ENCODE measurements around the gene CDR2L.

The CDR2L gene

DNA sequence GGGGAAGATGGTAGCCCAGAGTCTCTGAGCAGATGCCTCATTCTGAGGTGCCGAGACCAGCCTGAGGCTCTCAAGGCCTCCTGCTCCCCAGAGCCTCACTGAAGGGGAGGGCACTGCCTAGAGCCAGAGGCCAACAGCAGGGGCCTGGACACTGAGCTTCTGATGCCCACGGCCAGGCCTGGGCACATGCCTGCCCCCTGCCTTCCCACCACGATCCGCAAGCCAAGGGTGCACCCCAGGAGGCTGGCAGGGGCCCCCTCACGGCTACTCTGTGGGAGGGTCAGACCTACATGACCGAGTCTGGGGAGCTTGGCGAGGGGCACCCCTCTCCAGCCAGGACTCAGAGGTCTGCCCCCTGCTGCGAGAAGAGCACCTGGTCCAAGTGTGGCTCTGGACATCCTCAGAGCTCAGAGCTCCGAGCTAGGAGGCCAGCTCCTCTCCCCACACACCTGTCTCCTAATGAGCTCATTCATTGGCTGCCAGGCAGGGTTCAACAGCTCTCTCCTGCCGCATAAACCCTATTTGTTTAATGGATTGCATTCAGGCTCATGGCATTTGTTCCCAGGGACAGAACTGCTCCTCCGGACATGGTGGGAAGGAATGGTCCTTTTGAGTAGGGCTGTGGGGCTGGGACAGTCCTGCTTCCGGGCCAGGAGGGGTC is 37.8 kb upstream of the CDR2L start:
- TF ChIP-seq POU2F2 (IDR thresholded peaks at IDR 0.05; ENCODE audit: low read depth, low read length) (no peak), POLR2AphosphoS5 (IDR thresholded peaks at IDR 0.05; ENCODE audit: low read depth, low read length) (no peak), PAX5 (IDR thresholded peaks at IDR 0.05; ENCODE audit: insufficient read depth, low read length, severe bottlenecking) (no peak), SPI1 (IDR thresholded peaks at IDR 0.05; ENCODE audit: low read depth, low read length) (no peak), TAF1 (IDR thresholded peaks at IDR 0.05; ENCODE audit: low read depth, low read length) (no peak), POLR2A (IDR thresholded peaks at IDR 0.05; ENCODE audit: low read depth, low read length) (no peak)
- DNase-seq (ENCODE audit: insufficient read length, low spot score): no peak
- no peak for FAIRE-seq

DNA sequence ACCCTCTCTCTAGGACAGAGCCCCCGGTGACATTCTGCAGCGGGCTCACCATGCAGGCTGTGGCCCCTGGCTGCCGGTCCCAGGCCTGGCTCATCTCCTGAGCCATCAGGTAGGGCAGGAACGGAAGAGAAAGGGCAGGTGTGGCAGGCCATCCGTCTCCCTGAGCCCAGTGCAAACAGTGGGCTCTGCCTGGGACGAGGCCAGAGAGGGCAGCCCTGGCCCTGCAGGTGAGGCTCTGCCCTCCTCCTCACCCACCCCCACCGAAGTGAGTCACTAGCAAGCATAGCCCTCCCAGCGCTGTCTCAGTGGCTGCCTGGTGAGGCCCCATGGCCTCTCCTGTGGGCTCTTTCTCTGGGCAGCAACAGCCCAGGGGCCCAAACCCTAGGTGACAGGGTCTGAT is 37.2 kb upstream of the CDR2L start:
- TF ChIP-seq PAX5 (IDR thresholded peaks at IDR 0.05; ENCODE audit: insufficient read depth, low read length, severe bottlenecking): no peak
- no peak for TF ChIP-seq POU2F2 (IDR thresholded peaks at IDR 0.05; ENCODE audit: low read depth, low read length)
- no peak for TF ChIP-seq TAF1 (IDR thresholded peaks at IDR 0.05; ENCODE audit: low read depth, low read length)
- no peak for TF ChIP-seq POLR2A (IDR thresholded peaks at IDR 0.05; ENCODE audit: low read depth, low read length)
- no peak for TF ChIP-seq SPI1 (IDR thresholded peaks at IDR 0.05; ENCODE audit: low read depth, low read length)
- TF ChIP-seq POLR2AphosphoS5 (IDR thresholded peaks at IDR 0.05; ENCODE audit: low read depth, low read length): no peak
- FAIRE-seq (no peak), DNase-seq (ENCODE audit: insufficient read length, low spot score) (no peak)

DNA sequence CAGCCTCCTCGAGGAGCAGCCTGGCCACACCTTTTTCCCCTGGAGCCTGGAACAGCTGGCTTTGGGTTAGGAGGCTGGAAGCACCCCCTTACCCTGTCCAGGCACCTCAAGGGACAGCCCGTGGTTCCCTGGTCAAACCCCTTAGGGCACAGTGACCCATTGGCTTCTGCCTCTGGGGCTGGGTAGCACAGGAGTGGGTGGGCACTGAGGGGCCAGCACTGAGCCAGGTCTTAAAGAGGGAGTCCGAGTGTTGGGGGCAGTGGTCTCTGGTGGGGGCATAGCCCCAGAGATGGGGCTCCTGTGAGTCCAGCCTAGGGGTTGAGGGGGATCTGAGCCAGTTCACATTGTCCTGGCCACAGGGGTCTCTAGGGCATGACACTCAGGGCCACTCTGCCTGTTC is 36.4 kb upstream of the CDR2L start:
- FAIRE-seq (no peak), DNase-seq (ENCODE audit: insufficient read length, low spot score) (no peak)
- TF ChIP-seq POLR2AphosphoS5 (IDR thresholded peaks at IDR 0.05; ENCODE audit: low read depth, low read length): no peak

DNA sequence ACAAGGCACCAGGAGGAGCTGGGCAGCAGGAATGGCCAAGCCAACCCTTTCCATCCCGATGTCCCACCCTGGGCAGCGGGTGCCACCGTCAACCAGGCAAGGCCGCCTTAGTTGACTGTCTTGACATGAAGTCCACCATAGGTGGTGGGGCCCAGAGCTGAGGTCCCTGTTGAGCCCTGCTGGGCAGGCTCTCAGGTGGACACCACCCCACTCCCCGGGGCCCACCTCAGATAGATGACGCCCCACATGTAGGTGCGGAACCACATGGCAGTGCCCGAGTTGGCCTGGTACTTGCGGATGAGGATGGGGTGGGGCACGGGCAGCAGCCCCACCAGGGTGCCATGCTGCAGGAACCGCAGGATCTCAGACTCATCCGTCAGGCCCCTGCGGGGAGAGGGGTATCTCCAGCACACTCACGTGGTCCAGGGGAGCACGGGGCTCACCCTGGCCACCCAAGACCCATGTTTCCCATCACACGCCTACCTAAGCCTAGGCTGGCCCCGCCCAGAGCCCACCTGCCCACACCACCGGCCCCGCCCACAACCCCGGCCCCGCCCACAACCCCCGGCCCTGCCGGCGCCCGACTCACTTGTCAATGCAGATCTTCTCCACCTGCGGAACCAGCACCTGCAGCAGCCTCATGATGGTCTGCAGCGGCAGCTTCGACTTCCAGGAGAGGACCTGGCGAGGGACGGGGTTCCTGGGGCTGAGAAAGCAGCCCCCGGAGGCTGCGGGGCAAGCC is 35.6 kb upstream of the CDR2L start:
- DNase-seq (ENCODE audit: insufficient read length, low spot score) (no peak), FAIRE-seq (no peak)
- no peak for TF ChIP-seq TAF1 (IDR thresholded peaks at IDR 0.05; ENCODE audit: low read depth, low read length)
- TF ChIP-seq POLR2A (IDR thresholded peaks at IDR 0.05; ENCODE audit: low read depth, low read length): no peak
- no peak for TF ChIP-seq SPI1 (IDR thresholded peaks at IDR 0.05; ENCODE audit: low read depth, low read length)
- no peak for TF ChIP-seq POLR2AphosphoS5 (IDR thresholded peaks at IDR 0.05; ENCODE audit: low read depth, low read length)
- no peak for TF ChIP-seq PAX5 (IDR thresholded peaks at IDR 0.05; ENCODE audit: insufficient read depth, low read length, severe bottlenecking)
- no peak for TF ChIP-seq POU2F2 (IDR thresholded peaks at IDR 0.05; ENCODE audit: low read depth, low read length)

DNA sequence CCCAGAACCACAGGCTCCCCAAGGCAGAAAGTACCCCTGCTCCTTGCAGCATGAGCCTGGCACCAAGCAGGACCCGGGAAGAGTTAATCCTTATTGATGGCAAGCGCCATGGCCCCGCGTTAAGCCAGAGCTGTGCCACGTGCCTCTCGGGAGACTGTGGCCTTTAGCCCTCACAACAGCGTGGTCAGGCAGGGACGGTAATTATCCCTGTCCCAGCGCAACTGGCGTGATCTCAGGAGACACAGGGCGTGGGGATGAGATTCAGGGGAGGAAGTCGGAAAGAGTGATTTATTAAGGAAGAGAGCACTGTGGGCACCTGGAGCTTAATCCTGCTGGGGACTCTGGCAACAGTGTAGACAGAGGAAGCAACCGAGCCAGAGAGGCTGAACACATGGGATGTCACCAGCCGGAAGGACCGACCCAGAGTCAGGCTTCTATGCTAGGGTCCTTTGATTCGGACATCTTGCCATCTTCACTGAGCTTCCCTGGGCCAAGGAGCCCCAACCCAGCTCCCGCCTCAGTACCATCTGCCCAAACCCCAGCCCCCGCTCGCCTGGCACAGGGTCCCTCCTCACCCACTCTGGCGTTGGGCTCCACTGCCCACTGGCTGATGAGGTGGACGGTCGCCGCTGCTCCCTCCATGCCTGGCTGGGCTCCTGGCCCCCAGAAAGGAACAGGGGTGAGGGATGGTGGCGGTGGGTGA is 34.9 kb upstream of the CDR2L start:
- no peak for FAIRE-seq
- no peak for DNase-seq (ENCODE audit: insufficient read length, low spot score)

DNA sequence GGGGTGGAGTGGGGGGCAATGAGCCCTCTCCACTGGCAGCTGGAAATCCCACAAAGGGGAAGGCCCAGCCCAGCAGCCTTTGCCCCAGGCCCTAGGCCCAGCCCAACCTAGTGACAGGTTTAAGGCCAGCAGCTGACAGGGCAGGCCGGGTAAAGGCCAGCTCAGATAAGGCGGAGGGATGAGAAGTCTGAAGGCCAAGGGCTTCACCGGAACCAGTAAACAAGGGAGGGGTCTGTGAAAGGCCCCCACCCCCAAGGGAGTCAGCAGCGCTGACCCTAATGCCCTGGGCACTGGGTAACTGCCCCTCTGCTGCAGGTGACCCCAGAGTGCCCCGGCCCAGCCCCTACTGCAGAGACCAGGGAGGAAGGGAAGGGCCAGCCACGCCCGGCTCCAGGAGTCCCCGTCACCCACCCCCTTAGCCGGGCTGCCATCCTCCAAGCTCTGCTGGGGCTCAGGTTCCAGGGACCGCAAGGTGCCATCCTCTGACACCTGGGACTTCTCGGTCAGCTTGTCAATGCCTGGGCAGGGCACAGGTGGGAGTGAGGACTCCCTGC is 34.2 kb upstream of the CDR2L start:
- TF ChIP-seq POLR2AphosphoS5 (IDR thresholded peaks at IDR 0.05; ENCODE audit: low read depth, low read length) (no peak), POU2F2 (IDR thresholded peaks at IDR 0.05; ENCODE audit: low read depth, low read length) (no peak), PAX5 (IDR thresholded peaks at IDR 0.05; ENCODE audit: insufficient read depth, low read length, severe bottlenecking) (no peak), SPI1 (IDR thresholded peaks at IDR 0.05; ENCODE audit: low read depth, low read length) (no peak), POLR2A (IDR thresholded peaks at IDR 0.05; ENCODE audit: low read depth, low read length) (no peak), TAF1 (IDR thresholded peaks at IDR 0.05; ENCODE audit: low read depth, low read length) (no peak)
- FAIRE-seq (no peak), DNase-seq (ENCODE audit: insufficient read length, low spot score) (no peak)

More for the DNA sequence above, 34.9 kb upstream of the CDR2L start:
- TF ChIP-seq TAF1 (IDR thresholded peaks at IDR 0.05; ENCODE audit: low read depth, low read length) (no peak), POLR2AphosphoS5 (IDR thresholded peaks at IDR 0.05; ENCODE audit: low read depth, low read length) (no peak), POLR2A (IDR thresholded peaks at IDR 0.05; ENCODE audit: low read depth, low read length) (no peak), POU2F2 (IDR thresholded peaks at IDR 0.05; ENCODE audit: low read depth, low read length) (no peak), PAX5 (IDR thresholded peaks at IDR 0.05; ENCODE audit: insufficient read depth, low read length, severe bottlenecking) (no peak), SPI1 (IDR thresholded peaks at IDR 0.05; ENCODE audit: low read depth, low read length) (no peak)

DNA sequence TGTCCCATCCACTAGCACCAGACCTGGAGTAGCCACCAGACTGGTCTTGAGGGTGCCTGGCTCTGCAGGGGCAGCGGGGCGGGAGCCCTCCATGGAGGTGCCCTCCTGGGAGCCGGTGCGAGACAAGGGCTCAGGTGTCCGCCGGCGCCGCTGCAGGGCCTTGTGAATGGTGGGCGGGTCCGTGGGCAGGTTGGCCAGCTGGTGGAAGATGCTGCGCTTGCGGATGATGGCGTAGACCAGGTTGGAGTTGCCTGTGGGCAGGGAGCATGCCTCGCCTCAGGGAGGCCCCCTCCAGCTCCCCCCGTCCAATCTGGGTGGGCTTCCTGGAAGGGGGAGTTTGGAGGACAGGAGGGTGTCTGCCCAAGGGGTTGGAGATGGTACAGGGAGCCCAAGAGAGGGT is 33.3 kb upstream of the CDR2L start:
- no peak for DNase-seq (ENCODE audit: insufficient read length, low spot score)
- no peak for FAIRE-seq
- no peak for TF ChIP-seq POU2F2 (IDR thresholded peaks at IDR 0.05; ENCODE audit: low read depth, low read length)

DNA sequence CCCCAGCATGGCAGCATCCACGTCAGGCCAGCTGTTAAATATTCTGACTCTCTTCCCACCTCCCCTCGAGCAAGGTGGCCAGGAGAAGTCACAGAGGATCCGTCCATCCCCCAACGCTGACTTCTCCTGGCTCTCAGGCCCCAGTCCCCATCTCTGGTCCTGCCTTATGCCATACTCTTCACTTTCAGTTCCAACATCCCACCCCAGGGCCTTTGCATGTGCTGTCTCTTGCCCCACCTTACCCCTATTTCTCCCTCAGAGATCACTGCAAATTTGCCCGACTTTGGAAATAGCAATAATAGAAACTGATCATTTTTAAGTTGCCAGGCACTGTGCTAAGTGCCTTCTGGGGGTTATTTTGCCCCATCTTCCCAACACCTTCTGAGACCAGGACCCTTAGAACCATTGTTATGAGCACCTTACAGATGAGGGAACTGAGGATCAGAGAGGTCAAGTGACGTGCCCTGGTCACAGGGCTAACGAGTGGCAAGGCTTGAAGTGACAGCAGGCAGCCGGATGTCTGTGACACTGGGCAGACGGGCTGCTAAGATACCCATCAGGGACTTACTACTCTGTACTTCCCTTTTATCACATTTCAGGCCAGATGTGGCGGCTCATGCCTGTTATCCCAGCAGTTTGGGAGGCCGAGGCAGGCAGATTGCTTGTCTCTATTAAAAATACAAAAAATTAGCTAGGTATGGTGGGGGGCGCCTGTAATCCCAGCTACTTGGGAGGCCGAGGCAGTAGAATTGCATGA is 32.6 kb upstream of the CDR2L start:
- TF ChIP-seq SPI1 (IDR thresholded peaks at IDR 0.05; ENCODE audit: low read depth, low read length): no peak
- no peak for TF ChIP-seq POLR2A (IDR thresholded peaks at IDR 0.05; ENCODE audit: low read depth, low read length)
- TF ChIP-seq POLR2AphosphoS5 (IDR thresholded peaks at IDR 0.05; ENCODE audit: low read depth, low read length): no peak
- TF ChIP-seq TAF1 (IDR thresholded peaks at IDR 0.05; ENCODE audit: low read depth, low read length): no peak
- FAIRE-seq (no peak), DNase-seq (ENCODE audit: insufficient read length, low spot score) (no peak)

DNA sequence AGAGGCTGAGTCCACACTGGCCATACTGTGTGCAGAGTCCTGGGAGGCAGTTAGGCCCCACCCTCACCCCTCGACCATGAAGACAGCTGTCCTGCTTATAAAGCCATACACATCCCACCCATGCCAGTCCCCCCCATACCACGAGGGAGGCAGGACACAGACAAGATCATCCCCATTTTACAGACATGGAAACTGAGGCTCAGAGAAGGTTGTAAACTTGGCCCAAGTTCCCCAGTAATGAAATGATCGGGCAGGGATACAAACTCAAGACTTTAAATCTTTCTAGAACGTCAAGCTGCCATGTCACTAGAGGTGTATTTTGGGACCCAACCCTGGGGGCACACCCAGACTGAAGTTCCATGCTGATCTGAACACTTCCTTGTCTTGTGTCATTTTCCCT is 31.3 kb upstream of the CDR2L start:
- FAIRE-seq (no peak), DNase-seq (ENCODE audit: insufficient read length, low spot score) (no peak)
- TF ChIP-seq POLR2A (IDR thresholded peaks at IDR 0.05; ENCODE audit: low read depth, low read length): no peak
